RWPE1 (cell line): ENCODE data around the gene ATXN1.
"Not testable (repeated sequence)": the region's sequence is repeated elsewhere in the genome, so short reads cannot be mapped to it uniquely, and the experiment has no call there.

ENCODE experiments used
- CTCF ChIA-PET: fragments of 350-600 bp; sonication (Branson Sonifier 250); formaldehyde crosslinking; extraction: SDS; loops from one replicate; lab custom pipeline; 2021; lab: Yijun Ruan, JAX
- POLR2A ChIA-PET: fragments of 400-600 bp; formaldehyde crosslinking; extraction: SDS; loops from one replicate; lab custom pipeline; 2020; ENCODE audit warnings: antibody characterized with exemption; ENCODE audit not compliant: low non-redundant PET; lab: Yijun Ruan, JAX
- DNase-seq: peaks from one replicate; pipeline ENCODE4 v3.0.0; 2012; ENCODE audit warnings: low spot score
- H3K27ac ChIP-seq: fragments of 450-650 bp; 2 replicates; pipeline ENCODE4 v1.5.1; 2017
- CTCF ChIP-seq: fragments of 450-650 bp; conservative IDR thresholded peaks from 2 replicates; pipeline ENCODE4 v1.5.1; 2017; ENCODE audit warnings: low read depth, mild to moderate bottlenecking

ATXN1 gene

GRCh38 chr6:16706911-16707783 lies 54.1 kb downstream of the ATXN1 start:
- CTCF ChIA-PET: interaction anchor here (0.6 kb wide), 1 partner anchor 167 kb away, joined by 3 read pairs; no protein-coding TSS in a partner anchor
- no peak for DNase-seq
- TF ChIP-seq CTCF: no peak
- no peak overlapping the region for H3K27ac ChIP-seq
- POLR2A ChIA-PET: interaction anchor here (0.6 kb wide), 1 partner anchor 111 kb away, joined by 6 read pairs; no protein-coding TSS in a partner anchor

- CTCF ChIA-PET, DNase-seq, POLR2A ChIA-PET, H3K27ac ChIP-seq: not testable (repeated sequence)
Observed at GRCh38 chr6:16706491-16706890, 54.8 kb downstream of the ATXN1 start.

GRCh38 chr6:16706029-16706428 lies 55.2 kb downstream of the ATXN1 start:
- POLR2A ChIA-PET: no interaction called here
- TF ChIP-seq CTCF: no peak
- CTCF ChIA-PET: interaction anchor here (0.5 kb wide), 1 partner anchor 57 kb away, joined by 5 read pairs; no protein-coding TSS in a partner anchor

GRCh38 chr6:16705081-16705993 lies 55.9 kb downstream of the ATXN1 start:
- DNase-seq: no peak

More at GRCh38 chr6:16706029-16706428, 55.2 kb downstream of the ATXN1 start:
- H3K27ac ChIP-seq: no peak overlapping the region
- DNase-seq: no peak

GRCh38 chr6:16704401-16705045 lies 56.7 kb downstream of the ATXN1 start:
- TF ChIP-seq CTCF: no peak
- DNase-seq: no peak
- POLR2A ChIA-PET: no interaction called here
- CTCF ChIA-PET: no interaction called here
- H3K27ac ChIP-seq: no peak overlapping the region

More at GRCh38 chr6:16705081-16705993, 55.9 kb downstream of the ATXN1 start:
- ChIA-PET CTCF (interaction anchor here (0.5 kb wide), 1 partner anchor 57 kb away, joined by 5 read pairs; no protein-coding TSS in a partner anchor), POLR2A (no interaction called here)
- H3K27ac ChIP-seq: no peak overlapping the region
- no peak for TF ChIP-seq CTCF

- CTCF ChIA-PET, DNase-seq, POLR2A ChIA-PET, H3K27ac ChIP-seq: not testable (repeated sequence)
Observed at GRCh38 chr6:16702627-16703378, 58.5 kb downstream of the ATXN1 start.

GRCh38 chr6:16700916-16701234 lies 60.4 kb downstream of the ATXN1 start:
- ChIA-PET POLR2A (no interaction called here), CTCF (no interaction called here)
- H3K27ac ChIP-seq: no peak overlapping the region
- DNase-seq: no peak
- no peak for TF ChIP-seq CTCF
